Activated CD4-positive, alpha-beta T cell treated with anti-CD3 and anti-CD28 coated beads, Interleukin-10, Interleukin-2, amounts not matched to agents 100 ng/mL and 50 ng/mL, durations not matched to agents 16 hours and 8 hours (primary cell): ENCODE measurements around the gene PCDH18.
"Not testable (repeated sequence)": the region's sequence is repeated elsewhere in the genome, so short reads cannot be mapped to it uniquely, and the experiment has no call there.

Experiments
- DNase-seq: peaks from one replicate; pipeline ENCODE4 v3.0.0-alpha.2; 2020

The PCDH18 gene

DNA sequence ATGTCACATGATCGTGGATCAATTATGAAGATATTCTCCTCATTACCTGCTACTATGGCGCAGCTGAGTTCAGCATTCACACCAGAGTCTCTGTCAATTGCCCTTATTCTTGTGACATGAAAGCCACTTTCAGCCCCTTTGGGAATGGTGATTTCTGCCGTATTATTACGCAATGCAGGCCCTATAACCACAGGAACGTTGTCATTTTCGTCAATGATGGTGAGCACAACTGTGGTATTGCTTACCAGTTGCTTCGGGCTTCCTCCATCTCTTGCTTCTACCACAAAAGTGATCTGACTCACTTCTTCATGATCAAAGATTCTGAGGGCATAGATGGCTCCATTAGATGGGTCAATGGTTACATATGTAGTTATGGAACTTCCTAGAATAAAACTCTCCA lies 2.1 kb downstream of the PCDH18 start:
- no peak for DNase-seq

DNA sequence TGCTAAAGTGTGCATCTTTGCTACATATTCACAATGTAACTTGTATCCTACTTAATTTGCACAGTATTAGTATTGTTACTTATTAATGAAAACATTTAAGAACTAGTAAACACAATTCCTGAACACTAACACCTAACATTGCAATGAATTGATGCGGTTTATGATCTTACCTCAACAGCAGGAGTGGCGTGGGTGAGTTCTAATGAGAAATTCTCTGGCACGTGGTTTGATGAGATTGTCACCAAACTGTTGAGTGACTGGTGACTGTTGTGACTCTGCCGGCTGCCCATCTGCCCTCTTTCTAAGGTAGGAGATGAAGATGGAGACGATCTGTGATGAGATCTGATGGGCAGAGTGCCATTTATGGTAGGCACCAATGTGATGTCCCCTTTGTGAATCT lies 2.9 kb downstream of the PCDH18 start:
- DNase-seq = no peak

DNA sequence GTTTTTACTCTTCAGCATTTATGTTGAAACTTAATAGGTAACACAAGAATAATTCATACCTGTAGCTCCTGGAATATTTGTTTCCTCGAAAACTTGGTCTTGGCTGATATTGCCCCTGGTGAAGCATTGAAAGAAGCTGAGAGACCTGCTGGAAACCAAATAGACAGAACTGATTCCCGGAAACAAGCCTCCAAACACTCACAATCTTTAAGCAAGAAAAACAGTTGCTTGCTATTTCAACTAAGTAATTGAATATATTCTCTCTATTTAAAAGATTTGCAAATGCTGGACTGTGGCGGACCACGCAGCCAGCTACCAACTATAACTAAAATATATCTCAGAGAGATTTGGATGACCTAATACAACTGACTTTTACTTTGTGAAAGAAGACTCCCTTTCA lies 3.6 kb downstream of the PCDH18 start:
- no peak for DNase-seq

DNA sequence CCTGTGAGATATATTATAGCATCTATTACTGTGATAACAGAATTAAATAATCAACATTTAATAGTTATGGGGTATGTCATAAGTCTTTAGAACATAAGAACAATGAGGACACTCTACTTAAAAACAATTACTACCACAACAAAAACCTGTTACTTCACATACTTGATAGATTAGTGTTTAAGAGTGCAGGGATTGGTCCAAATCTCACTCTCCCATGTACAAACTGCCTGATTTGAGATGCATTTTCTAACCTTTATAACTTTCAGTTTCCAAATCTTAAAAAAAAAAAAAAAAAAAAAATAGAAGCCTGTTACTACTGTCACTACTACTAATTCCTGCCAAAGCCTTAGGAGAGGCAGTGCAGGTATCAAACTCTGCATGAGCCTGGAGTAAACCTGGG lies 5.6 kb downstream of the PCDH18 start:
- DNase-seq = no peak

DNA sequence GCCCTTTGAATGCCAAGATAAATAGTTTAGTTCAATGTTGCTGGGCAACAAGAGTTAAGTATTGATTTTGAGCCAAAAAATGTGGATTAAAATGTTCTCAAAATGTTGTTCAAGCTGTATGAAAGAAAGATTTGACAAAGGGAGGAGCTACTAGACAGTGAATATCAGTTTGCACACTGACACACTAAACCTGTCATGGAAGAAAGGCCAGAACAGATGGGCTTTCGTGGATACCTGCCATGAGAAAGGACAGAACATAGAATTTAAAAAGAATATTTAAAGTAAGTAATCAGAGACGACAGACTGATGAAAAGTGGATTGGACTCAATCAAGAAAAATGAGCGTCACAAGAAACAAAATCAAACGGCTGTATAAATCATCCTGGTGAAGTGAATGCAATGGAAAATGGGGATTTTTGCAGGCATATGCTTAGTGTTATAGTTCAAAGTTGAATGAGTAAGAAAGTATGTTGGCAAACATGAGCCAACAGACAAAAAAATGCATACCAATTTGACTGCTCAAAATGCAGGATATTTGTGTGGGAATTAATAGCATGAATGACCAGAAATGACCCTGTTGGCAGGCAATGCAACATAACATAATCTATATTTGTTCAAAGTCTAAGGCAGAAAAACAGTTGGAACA lies 7.4 kb downstream of the PCDH18 start:
- no peak for DNase-seq

DNA sequence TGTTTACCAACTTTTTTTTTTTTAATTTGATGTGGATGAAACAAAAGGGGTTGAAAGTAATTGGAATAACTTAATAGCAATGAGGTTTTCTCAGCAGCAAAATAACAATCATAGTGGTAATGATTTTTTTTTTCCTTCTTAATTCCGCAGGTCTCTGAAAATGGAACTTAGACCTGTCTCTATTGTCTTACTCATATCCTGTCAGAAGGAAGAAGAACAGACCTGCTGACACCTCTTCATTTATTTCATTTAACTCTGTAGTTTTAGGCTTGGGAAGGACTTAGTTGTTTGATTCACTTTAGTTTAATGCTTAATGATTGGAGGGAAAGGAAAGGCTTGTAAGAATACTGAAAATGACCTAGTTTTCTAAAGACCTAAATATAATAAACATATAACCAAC lies 9.0 kb downstream of the PCDH18 start:
- DNase-seq = no peak

DNA sequence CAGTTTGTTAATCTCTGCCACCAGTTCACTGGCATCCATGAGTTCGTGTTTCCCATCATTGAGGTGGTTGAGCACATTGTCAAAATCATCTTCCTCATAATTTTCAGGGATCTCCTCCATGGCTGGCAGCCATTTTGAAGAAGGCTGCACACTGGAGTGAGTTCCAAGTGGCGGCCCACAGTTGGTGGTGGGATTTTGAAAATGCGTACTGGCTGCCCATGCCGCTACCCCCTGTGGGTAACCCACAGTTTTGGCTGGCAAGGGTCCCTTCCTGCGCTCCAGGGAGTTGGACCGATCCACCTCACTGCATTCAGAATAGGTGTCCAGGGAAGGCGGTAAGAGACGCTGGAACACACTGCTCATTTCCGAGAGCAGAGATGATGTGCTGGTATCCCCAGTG lies 11.2 kb downstream of the PCDH18 start:
- no peak for DNase-seq

DNA sequence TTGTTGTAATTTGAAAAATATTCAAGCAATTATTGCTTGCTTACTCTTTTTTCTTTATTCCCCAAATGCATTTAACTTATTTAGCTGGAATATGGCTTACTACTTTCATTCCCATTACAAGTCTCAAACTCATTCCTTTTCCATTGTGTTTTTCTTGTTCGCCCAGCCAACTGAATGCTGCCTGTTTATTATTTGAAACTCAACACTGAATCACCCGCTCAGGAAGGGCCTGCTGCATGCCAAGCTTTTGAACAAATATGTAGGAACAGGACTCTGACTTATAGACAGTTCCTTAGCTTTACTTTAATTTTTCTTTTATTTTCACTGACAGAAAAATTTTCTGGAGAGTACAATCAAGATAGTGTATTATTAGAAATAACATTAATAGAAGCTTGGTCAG lies 12.9 kb downstream of the PCDH18 start:
- DNase-seq = no peak

DNA sequence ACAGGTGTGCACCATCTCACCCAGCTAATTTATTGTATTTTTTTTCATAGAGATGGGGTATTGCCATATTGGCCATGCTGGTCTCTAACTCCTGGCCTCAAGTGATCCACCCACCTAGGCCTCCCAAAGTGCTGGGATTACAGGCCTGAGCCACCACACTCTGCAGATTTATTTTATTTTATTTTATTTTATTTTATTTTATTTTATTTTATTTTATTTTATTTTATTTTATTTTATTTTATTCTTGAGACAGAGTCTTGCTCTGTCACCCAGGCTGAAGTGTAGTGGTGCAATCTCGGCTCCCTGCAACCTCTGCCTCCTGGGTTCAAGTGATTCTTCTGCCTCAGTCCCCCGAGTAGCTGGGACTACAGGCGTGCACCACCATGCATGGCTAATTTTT lies 15.0 kb downstream of the PCDH18 start:
- DNase-seq = not testable (repeated sequence)

DNA sequence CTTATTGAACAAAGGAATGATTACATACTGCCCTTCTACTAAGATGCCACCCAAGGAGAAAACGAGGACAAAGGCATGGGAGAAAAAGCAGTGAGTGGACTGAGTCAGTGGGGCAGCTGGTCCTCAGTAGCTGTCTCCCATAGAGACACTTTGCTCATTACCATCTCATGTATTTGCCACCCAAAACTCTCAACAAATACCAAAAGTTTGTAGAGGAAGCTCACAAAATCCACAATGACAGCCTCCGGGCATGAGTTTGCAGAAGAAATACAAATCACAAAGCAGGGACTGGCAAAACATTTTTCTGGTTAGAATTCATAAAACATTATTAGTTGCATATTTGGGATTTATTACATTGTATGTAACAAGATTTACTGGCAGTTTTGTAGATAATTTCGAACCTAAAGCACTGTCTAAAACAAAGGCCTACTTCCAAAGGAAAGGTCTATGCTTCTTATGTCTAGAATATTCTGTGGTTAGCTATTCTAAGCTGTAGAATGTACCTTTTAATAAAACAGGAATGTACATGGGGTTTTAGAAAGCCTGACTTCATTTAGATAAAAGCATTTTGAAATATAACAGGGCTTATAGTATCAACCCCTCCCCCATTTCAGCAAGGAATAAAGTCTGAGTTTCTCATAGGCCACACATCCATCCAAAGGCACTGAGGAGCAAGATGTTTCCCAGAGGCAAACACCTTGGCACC lies 17.7 kb downstream of the PCDH18 start:
- DNase-seq = no peak

DNA sequence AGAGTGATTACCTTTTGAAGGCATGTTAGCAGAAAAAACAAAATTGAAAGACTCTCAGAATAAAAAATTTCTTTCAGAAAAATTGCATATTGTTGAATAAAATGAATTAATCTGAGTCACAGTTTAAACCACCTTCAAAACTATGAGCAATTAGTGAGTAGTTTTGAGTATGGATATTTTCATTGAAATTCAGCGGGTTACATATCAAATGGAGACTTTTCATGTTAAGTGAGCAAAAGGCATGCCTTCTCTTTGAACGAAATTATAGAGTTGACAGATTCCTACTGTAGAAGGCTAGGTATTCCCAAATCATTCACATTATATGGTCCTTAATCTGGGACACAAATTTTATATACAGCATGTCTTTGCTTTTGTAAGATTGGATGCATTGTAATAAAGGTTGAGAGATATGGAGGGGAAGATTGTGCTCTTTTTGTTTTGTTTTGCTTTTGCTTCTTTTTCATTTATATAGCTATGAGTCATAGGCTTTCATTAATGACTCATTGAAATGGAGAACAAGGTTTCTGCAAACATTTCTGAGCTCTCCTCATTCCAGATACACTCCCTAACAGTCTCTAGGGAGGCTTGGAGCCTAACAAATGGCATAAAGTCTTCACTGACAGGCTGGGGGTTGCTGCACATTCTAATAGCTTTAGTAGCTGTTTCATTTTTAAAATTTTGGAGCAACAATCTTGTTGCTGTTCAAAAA lies 21.6 kb downstream of the PCDH18 start:
- no peak for DNase-seq

DNA sequence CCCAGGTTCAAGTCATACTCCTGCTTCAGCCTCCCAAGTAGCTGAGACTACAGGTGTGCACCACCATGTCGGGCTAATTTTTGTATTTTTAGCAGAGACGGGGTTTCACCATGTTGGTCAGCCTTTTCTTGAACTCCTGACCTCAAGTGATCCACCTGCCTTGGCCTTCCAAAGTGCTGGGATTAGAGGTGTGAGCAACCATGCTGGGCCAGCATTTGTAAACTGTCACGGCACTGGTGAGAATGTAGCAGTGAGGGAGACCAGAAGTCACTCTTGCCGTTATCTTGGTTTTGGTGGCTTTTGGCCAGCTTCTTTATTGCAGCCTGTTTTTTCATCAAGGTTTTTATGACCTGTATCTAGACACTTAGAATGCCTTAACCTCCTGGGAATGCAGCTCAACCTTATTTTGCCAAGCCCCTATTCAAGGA lies 22.4 kb downstream of the PCDH18 start:
- DNase-seq = no peak

DNA sequence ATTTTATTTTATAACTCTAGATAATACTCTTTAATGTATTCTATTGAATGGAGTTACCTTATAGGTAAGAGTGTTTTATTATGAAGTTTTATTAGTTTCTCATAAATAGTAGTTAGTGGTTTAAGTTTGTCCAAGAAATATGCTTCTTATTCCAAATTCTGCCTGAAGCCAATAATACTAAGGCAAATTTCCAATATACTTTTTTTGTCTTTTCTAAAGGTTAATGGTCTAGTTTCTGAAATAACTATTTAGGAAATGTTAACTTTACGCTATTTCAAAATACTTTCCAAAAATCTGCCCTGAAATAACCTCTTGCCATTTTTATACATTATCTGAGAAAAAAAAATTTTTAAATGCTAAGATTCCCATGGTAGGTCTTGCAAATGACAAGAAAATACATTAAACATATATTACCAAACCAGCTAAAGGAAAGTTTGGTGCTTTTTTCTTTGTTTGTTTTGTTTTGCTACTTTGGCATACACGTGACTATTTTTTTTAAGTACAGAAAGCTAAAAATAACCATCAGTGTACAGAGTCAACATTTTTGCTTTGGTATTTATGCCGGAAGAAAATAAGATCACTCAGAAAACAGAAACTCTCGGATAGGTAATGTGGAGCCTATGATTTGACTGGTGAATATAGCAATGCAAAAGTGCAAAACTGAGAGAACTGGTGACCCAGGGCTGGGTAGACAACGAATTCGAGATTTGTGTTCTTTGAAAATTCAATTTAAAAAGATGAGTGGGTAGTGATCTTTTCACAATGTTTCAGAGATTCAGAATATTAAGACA lies 29.8 kb downstream of the PCDH18 start:
- DNase-seq = no peak

DNA sequence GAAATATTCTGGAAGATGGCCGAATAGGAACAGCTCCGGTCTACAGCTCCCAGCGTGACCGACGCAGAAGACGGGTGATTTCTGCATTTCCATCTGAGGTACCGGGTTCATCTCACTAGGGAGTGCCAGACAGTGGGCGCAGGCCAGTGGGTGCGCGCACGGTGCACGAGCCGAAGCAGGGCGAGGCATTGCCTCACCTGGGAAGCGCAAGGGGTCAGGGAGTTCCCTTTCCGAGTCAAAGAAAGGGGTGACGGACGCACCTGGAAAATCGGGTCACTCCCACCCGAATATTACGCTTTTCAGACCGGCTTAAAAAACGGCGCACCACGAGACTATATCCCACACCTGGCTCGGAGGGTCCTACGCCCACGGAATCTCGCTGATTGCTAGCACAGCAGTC lies 36.0 kb downstream of the PCDH18 start:
- DNase-seq = not testable (repeated sequence)

DNA sequence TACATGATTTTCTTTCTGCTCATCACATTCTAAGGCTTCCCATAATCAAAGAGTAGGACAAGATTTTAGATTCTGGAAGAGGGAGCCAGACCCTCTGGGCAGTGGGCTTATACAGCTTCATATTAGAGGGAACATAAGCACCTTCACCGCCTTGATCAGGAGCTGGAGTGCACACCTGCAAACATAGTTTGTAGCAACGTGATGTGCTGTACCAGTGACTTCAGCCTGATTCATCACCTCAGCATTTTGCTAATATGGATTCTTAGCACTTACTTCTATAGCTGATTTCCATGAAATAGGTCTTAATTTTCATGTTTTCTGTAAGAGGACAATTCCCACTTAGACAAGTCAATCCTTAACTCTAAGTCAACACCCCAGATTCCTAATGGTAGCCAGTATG lies 36.7 kb downstream of the PCDH18 start:
- no peak for DNase-seq

DNA sequence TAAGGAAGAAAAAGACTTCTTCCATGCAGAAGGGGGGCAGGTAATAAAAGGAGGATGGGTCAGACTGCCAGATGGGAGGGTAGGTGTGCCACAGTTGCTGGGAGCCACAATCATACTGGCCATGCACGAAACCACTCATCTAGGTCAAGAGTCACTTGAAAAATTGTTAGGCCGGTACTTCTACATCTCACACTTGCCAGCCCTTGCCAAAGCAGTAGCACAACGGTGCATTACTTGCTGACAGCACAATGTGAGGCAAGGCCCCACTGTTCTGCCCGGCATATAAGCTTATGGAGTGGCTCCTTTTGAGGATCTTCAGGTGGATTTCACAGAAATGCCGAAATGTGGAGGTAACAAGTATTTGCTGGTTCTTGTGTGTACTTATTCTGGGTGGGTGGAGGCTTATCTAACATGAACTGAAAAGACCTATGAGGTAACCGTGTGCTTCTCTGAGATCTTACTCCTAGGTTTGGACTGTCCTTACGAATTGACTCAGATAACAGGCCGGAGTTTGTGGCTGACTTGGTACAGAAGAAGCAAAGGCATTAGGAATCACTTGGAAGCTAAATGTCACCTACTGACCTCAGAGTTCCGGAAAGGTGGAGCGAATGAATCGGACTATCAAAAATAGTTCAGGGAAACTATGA lies 48.9 kb downstream of the PCDH18 start:
- not testable (repeated sequence) for DNase-seq

DNA sequence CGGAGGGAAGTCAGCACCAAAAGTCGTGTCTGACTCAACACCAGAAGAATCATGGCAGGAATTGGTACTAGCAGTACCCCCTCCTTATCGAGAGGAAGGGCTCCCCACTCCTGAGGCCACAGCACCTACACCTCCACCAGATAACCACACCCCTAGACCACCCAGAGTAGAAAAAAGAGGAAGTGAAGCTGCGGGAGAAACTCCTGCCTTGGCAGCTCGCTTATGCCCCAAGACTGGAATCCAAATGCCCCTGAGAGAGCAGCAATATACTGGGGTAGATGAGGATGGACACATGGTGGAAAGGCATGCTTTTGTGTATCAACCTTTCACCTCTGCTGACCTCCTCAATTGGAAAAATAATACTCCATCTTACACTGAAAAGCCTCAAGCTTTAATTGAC lies 52.6 kb downstream of the PCDH18 start:
- DNase-seq = not testable (repeated sequence)

DNA sequence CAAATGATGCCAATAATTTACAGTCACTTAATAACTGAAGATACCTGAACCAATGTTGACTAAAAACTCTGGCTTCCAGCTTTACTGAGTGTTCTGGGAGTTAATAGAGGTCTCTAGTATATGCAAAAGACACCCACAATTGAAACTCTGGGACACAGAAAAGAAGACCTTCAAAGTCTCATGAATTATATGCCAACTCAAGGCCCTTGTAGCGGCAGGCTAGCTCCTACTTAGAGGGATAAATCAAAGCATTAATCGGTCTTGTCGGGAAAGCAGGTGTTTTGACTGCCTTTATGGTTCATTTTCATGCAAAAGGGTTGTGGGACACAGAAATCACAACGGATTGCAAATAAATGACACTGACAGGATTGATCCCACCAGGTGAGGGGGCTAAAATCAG lies 55.9 kb downstream of the PCDH18 start:
- no peak for DNase-seq

DNA sequence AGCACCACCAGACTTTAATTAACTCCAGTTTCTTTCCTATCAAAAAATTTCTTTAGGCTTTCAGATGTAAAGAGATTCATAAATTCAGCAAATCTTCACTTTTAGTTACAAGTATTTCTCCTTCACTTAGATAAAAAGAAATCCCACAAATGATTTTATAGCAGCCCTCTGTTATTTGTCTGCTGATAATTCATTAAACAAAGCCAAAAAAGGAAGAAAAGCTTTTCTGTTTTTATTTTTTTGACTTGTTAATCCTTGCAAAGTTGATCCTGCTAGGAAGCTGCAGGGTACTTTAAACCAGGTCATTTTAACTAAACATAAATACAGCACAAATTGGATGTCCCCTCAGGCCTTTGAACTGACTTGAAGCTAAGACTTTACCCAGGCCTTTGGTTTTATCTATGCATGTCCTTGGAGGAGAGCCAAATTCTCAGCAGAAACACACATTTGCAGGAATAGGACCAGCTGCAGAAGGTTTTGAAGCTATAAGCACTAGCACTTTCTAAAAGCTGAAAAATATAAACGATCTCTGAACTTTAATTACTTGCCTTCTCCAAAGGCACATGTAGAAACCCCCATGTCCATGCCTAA lies 57.5 kb downstream of the PCDH18 start:
- no peak for DNase-seq

DNA sequence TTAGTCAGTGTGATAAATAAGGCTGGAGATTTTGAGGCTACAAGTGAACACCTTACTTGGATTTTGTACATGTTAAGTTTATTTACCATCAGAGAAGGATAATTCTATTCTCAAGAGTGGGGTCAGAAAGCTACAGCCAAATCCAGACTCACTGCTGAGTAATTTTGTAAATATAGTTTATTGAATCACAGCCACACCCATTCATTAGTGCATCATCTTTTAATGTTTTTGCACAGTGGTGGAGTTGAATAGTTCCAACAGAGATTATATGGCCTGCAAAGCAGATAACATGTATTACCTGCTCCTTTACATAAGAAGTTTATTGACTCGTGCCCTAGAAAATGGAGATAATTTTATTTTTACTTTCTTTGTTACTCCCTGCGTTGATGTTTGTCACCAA lies 60.4 kb downstream of the PCDH18 start:
- DNase-seq = no peak

DNA sequence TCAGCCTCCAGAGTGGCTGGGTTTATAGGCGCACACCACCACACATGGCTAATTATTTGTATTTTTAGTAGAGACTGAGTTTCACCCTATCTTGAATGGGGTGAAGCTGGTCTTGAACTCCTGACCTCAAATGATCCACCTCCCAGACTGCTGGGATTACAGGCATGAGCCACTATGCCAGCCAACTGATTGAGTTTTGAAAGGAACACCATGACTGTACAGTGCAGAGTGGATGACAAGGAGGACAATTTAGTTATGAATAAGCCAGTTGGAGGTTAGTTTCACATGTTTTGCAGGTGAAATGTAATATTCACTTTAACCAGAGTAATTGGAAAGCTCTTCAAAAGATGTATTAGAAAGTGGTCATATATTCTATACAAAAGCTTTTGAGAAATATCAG lies 60.8 kb downstream of the PCDH18 start:
- DNase-seq = no peak

DNA sequence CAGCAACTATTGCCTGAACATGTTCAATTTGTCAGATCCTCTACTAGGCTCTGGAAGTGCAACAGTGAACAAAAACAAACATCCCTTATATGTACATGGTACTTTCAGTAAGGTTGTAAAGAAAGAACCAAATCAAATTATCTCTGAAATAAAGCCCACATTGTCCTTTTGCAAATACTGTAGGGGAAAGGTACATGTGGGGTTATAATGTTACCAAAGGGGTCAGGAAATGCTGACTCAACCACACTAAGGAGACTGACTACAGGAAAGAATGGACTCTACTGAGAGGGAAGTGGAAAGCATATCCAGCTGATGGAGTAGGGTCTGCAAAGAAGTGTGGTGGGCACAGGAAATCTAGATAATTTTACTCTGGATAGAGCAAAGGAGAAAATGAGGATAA lies 61.5 kb downstream of the PCDH18 start:
- no peak for DNase-seq
